Spleen (tissue), 7 donors: ENCODE measurements around the gene EPHB2.

Experiments
- CTCF ChIP-seq, 11 experiments: fragments of 200-600 bp in 7 of 11; fragments of 450-650 bp in 4 of 11; sonication (generic) in 4 of 11; IDR thresholded peaks in 8 of 11; conservative IDR thresholded peaks in 3 of 11; 1 replicate in 7 of 11; 2 replicates in 4 of 11; pipeline versions ENCODE4 v1.4.0 to v1.8.0; 2016 to 2021; ENCODE audit warnings: antibody characterized with exemption in 11 of 11, inconsistent platforms in 4 of 11, mild to moderate bottlenecking in 1 of 11
- POLR2A ChIP-seq, 3 donors: fragments of 450-650 bp; IDR thresholded peaks; one replicate each; pipeline ENCODE4 v1.5.1; 2017; ENCODE audit warnings: antibody characterized with exemption in 3 of 3, mild to moderate bottlenecking in 1 of 3
- donor health status: DM: no; HTN: no; CAD: no; lungs with moderate emphysema.
- donor health status: DM: no; HTN: no; CAD: no.
- donor health status: DM: no; HTN: no; CAD: no.

DNA sequence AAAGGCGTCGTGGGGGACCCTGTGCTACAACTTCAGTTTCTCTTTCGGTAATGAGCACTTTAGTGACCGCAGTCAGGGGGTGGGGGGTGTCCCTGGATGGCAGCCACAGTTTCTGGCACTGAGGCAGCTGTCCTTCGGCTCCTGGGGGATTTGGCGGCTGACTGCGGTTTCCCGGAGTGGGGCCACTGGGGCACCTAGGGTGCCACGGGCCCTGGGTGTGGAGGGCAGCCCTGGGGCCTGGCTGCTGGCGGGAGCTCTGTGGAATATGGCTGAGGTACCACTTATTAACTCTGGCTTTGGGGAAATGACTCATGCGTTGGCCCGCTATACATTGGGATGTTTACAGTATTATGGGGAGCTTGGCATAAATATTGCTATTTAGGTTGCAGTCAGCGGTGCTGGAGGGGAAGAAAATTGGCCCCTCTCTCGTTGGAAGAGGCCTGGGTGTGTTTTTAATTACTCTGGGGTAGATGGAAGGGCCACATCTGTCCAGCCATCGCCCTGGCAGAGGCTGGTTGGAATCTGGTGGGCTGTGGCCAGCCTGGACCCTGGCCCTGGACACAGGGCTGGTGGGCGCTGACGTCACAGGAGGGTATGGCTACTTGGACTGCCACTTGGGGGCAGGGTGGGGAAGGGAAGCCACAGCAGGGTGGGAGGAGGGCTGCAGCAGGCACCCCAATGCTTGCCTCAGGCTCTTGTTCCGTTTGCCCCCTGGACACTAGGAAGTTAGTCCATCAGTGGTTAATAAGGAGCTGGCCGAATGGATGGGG, 2.0 kb downstream of the EPHB2 start:
- TF ChIP-seq CTCF (IDR thresholded peaks at IDR 0.05 in 8 of 11, conservative IDR thresholded peaks at IDR 0.05 in 3 of 11) (no peak), POLR2A (IDR thresholded peaks at IDR 0.05) (no peak)
